Measurements from ENCODE around the gene GSE1. TPM values are rescaled to one million over a fixed set of nuclear protein-coding genes. Genes with fewer than 3 reads are reported as not detected.
A peak's percentile ranks its signal among the peaks of the same experiment; 100 is the strongest.

The GSE1 gene
- total and polyA plus RNA-seq, 9 of the 15 experiments (the other 6 are each of a cell fraction or from before 2014, with no cell fraction given): 12.2 to 244 (median 57.9) TPM

GRCh38 chr16:85587762-85588556, 25.2 kb upstream of the GSE1 start:
- Histone ChIP-seq H3K9me3 (replicated peaks; ENCODE audit: control insufficient read depth, insufficient read depth, low read depth, low read length) (no peaks in the 10 kb centered on the region), H4K20me1 (replicated peaks; ENCODE audit: control insufficient read depth, insufficient read depth, low read length) (peaks cover 99% of the 10 kb centered on the region), H3K79me2 (ENCODE audit: control insufficient read depth, insufficient read depth, low read length) (peaks cover 100% of the 10 kb centered on the region), H2AFZ (ENCODE audit: low read depth, low read length) (no peak overlapping the region), H3K9me1 (ENCODE audit: control insufficient read depth, insufficient read depth, low read length) (peaks cover 24% of the 10 kb centered on the region), H3K4me2 (ENCODE audit: insufficient read depth, low read length) (peak overlapping the region; percentile 40), H3K4me3 (no peak overlapping the region), H3K9ac (ENCODE audit: insufficient read depth in 1 of 2, low read depth in 2 of 2, low read length in 2 of 2) (peak overlapping the region; percentile 47 to 92), H3K4me1 (replicated peaks in 1 of 2; ENCODE audit: control insufficient read depth in 2 of 2, insufficient read depth in 2 of 2, low read length in 2 of 2) (peaks cover 44 to 83% of the 10 kb centered on the region in 2 experiments), H3K27ac (ENCODE audit: extremely low read depth, low read depth, low read length) (peak overlapping the region; percentile 70; the same call in 2 of the 3 replicates), H3K36me3 (ENCODE audit: control insufficient read depth, insufficient read depth, low read length) (peaks cover 77% of the 10 kb centered on the region), H3K27me3 (ENCODE audit: control insufficient read depth in 2 of 2, insufficient read depth in 2 of 2, low read length in 2 of 2) (no peaks in the 10 kb centered on the region; a peak in 1 of 5 replicates)
- peak; percentile 3; the same call in 2 of the 3 replicates for ATAC-seq
- no TSS peak for BruUV-seq (replicated peaks)
- ChIA-PET POLR2A (interaction anchor here (0.6 to 3.1 kb wide), 3 partner anchors 9 to 20 kb away, joined by 3 to 14 read pairs (median 3); no protein-coding TSS in a partner anchor), CTCF (ENCODE audit: low intra/inter-chr PET ratio) (no interaction called here)
- in situ Hi-C loops (cut with MboI) (no loop called here), intact Hi-C loops (cut with micrococcal nuclease) (no loop called here)
- no peak for DNase-seq (ENCODE audit: extremely low read depth in 1 of 4, low spot score in 3 of 4)
- no peak for FAIRE-seq
- WGBS (ENCODE audit: insufficient coverage, low coverage, missing lambda C conversion rate): 64% methylated on average over 26 of the region's 26 CpGs
- TF ChIP-seq NEUROD1 (IDR thresholded peaks at IDR 0.05; ENCODE audit: borderline replicate concordance, low read depth, low read length, partially characterized antibody): no peak
- TF ChIP-seq XRCC5 (IDR thresholded peaks at IDR 0.05; ENCODE audit: low read depth, low read length): no peak
- peak; percentile 47; the same call in 1 of the 2 replicates for TF ChIP-seq ZNF316 (IDR thresholded peaks at IDR 0.05)
- no peak for TF ChIP-seq THRB (CRISPR knock-in tag; conservative IDR thresholded peaks at IDR 0.05)
- peak; percentile 73 for TF ChIP-seq POLR2G (IDR thresholded peaks at IDR 0.05; ENCODE audit: low read depth, low read length)
- no peak for TF ChIP-seq NR2F6 (CRISPR knock-in tag; IDR thresholded peaks at IDR 0.05)
- no peak for TF ChIP-seq MTA2 (IDR thresholded peaks at IDR 0.05; ENCODE audit: low read depth)
- TF ChIP-seq E4F1 (CRISPR knock-in tag; IDR thresholded peaks at IDR 0.05; ENCODE audit: borderline replicate concordance): no peak
- no peak for TF ChIP-seq FUS (optimal IDR thresholded peaks at IDR 0.05; ENCODE audit: low read depth, low read length)
- no peak for TF ChIP-seq HNRNPH1 (optimal IDR thresholded peaks at IDR 0.05; ENCODE audit: low read depth, low read length)
- 0 out of 2 replicates have a peak, but pooled peaks have one; percentile 42 for TF ChIP-seq KAT7 (CRISPR knock-in tag; IDR thresholded peaks at IDR 0.05; ENCODE audit: borderline replicate concordance)
- no peak for TF ChIP-seq FOXP1 (CRISPR knock-in tag; IDR thresholded peaks at IDR 0.05)
- no peak for TF ChIP-seq ZC3H4 (CRISPR knock-in tag; IDR thresholded peaks at IDR 0.05; ENCODE audit: borderline replicate concordance)
